ENCODE results near the gene MARCKSL1.
"Not testable (repeated sequence)": the region's sequence is repeated elsewhere in the genome, so short reads cannot be mapped to it uniquely, and the experiment has no call there.

Gene MARCKSL1

GRCh38 chr1:32363713-32364112 is 27.7 kb upstream of the MARCKSL1 start:
- peaks cover 32 to 52% of the 10 kb centered on the region in 2 donors for H3K36me3 ChIP-seq (ENCODE audit: control insufficient read depth in 1 of 2, insufficient read depth in 2 of 2, low read length in 2 of 2)

GRCh38 chr1:32362474-32363313 is 26.7 kb upstream of the MARCKSL1 start, which contains the start of the genes FAM229A and TSSK3:
TSS of gene FAM229A (minus strand) at chr1:32362485. CDS start at chr1:32362091, 394 bp downstream.
TSS of gene TSSK3 (plus strand) at chr1:32362539. CDS start at chr1:32362702, 163 bp downstream.
- Histone ChIP-seq H3K36me3 (ENCODE audit: control insufficient read depth in 1 of 2, insufficient read depth in 2 of 2, low read length in 2 of 2) (peaks cover 24 to 42% of the 10 kb centered on the region in 2 donors), H3K9me3 (ENCODE audit: control insufficient read depth in 1 of 2, low read length in 2 of 2) (no peaks in the 10 kb centered on the region), H3K9ac (ENCODE audit: low read depth in 1 of 2, low read length in 2 of 2) (peak within 1 kb of the TSS in 1 of 2 donors; percentile 51), H3K27me3 (ENCODE audit: control insufficient read depth in 1 of 2, insufficient read depth in 2 of 2, low read length in 2 of 2) (no peaks in the 10 kb centered on the region), H3K4me1 (ENCODE audit: control insufficient read depth in 1 of 2, insufficient read depth in 2 of 2, low read length in 2 of 2) (peaks cover 11 to 17% of the 10 kb centered on the region in 2 donors), H3K4me3 (ENCODE audit: low read depth in 1 of 2, low read length in 2 of 2) (peak within 1 kb of the TSS; percentile 50 to 53), H3K27ac (ENCODE audit: low read depth, low read length) (no peak within 1 kb of the TSS)

More at GRCh38 chr1:32363713-32364112, 27.7 kb upstream of the MARCKSL1 start:
- H3K4me3 ChIP-seq (ENCODE audit: low read depth in 1 of 2, low read length in 2 of 2), result no peak overlapping the region
- no peak overlapping the region for H3K9ac ChIP-seq (ENCODE audit: low read depth in 1 of 2, low read length in 2 of 2)
- no peaks in the 10 kb centered on the region for H3K9me3 ChIP-seq (ENCODE audit: control insufficient read depth in 1 of 2, low read length in 2 of 2)
- no peaks in the 10 kb centered on the region for H3K27me3 ChIP-seq (ENCODE audit: control insufficient read depth in 1 of 2, insufficient read depth in 2 of 2, low read length in 2 of 2)
- no peak overlapping the region for H3K27ac ChIP-seq (ENCODE audit: low read depth, low read length)
- peaks cover under 1 to 7% of the 10 kb centered on the region in 2 donors for H3K4me1 ChIP-seq (ENCODE audit: control insufficient read depth in 1 of 2, insufficient read depth in 2 of 2, low read length in 2 of 2)

- no peaks in the 10 kb centered on the region for H3K9me3 ChIP-seq (ENCODE audit: control insufficient read depth in 1 of 2, low read length in 2 of 2)
- H3K27me3 ChIP-seq (ENCODE audit: control insufficient read depth in 1 of 2, insufficient read depth in 2 of 2, low read length in 2 of 2), result no peaks in the 10 kb centered on the region
- peaks cover 17 to 33% of the 10 kb centered on the region in 2 donors for H3K36me3 ChIP-seq (ENCODE audit: control insufficient read depth in 1 of 2, insufficient read depth in 2 of 2, low read length in 2 of 2)
- H3K9ac ChIP-seq (ENCODE audit: low read depth in 1 of 2, low read length in 2 of 2), result peak overlapping the region in 1 of 2 donors; percentile 51
- peak overlapping the region; percentile 50 to 53 for H3K4me3 ChIP-seq (ENCODE audit: low read depth in 1 of 2, low read length in 2 of 2)
- H3K4me1 ChIP-seq (ENCODE audit: control insufficient read depth in 1 of 2, insufficient read depth in 2 of 2, low read length in 2 of 2), result peaks cover 16 to 18% of the 10 kb centered on the region in 2 donors
- no peak overlapping the region for H3K27ac ChIP-seq (ENCODE audit: low read depth, low read length)
Measured at GRCh38 chr1:32361674-32362473, 25.8 kb upstream of the MARCKSL1 start.

GRCh38 chr1:32361308-32361673 is 25.3 kb upstream of the MARCKSL1 start:
- Histone ChIP-seq H3K36me3 (ENCODE audit: control insufficient read depth in 1 of 2, insufficient read depth in 2 of 2, low read length in 2 of 2) (peaks cover 11 to 28% of the 10 kb centered on the region in 2 donors), H3K27ac (ENCODE audit: low read depth, low read length) (no peak overlapping the region), H3K27me3 (ENCODE audit: control insufficient read depth in 1 of 2, insufficient read depth in 2 of 2, low read length in 2 of 2) (no peaks in the 10 kb centered on the region), H3K4me3 (ENCODE audit: low read depth in 1 of 2, low read length in 2 of 2) (peak overlapping the region in 1 of 2 donors; percentile 10), H3K9me3 (ENCODE audit: control insufficient read depth in 1 of 2, low read length in 2 of 2) (no peaks in the 10 kb centered on the region), H3K4me1 (ENCODE audit: control insufficient read depth in 1 of 2, insufficient read depth in 2 of 2, low read length in 2 of 2) (peaks cover 16 to 18% of the 10 kb centered on the region in 2 donors), H3K9ac (ENCODE audit: low read depth in 1 of 2, low read length in 2 of 2) (no peak overlapping the region)

GRCh38 chr1:32358435-32358834 is 22.4 kb upstream of the MARCKSL1 start:
- peak overlapping the region in 1 of 2 donors; percentile 4 for H3K4me3 ChIP-seq (ENCODE audit: low read depth in 1 of 2, low read length in 2 of 2)
- no peak overlapping the region for H3K9ac ChIP-seq (ENCODE audit: low read depth in 1 of 2, low read length in 2 of 2)
- H3K27ac ChIP-seq (ENCODE audit: low read depth, low read length), result no peak overlapping the region
- no peaks in the 10 kb centered on the region for H3K9me3 ChIP-seq (ENCODE audit: control insufficient read depth in 1 of 2, low read length in 2 of 2)
- H3K36me3 ChIP-seq (ENCODE audit: control insufficient read depth in 1 of 2, insufficient read depth in 2 of 2, low read length in 2 of 2), result peaks cover 1 to 2% of the 10 kb centered on the region in 2 donors
- H3K4me1 ChIP-seq (ENCODE audit: control insufficient read depth in 1 of 2, insufficient read depth in 2 of 2, low read length in 2 of 2), result peaks cover 22 to 25% of the 10 kb centered on the region in 2 donors
- no peaks in the 10 kb centered on the region for H3K27me3 ChIP-seq (ENCODE audit: control insufficient read depth in 1 of 2, insufficient read depth in 2 of 2, low read length in 2 of 2)

- no peak overlapping the region for H3K27ac ChIP-seq (ENCODE audit: low read depth, low read length)
- H3K4me1 ChIP-seq (ENCODE audit: control insufficient read depth in 1 of 2, insufficient read depth in 2 of 2, low read length in 2 of 2), result peaks cover 28 to 32% of the 10 kb centered on the region in 2 donors
- H3K4me3 ChIP-seq (ENCODE audit: low read depth in 1 of 2, low read length in 2 of 2), result no peak overlapping the region
- H3K36me3 ChIP-seq (ENCODE audit: control insufficient read depth in 1 of 2, insufficient read depth in 2 of 2, low read length in 2 of 2), result no peaks in the 10 kb centered on the region
- no peak overlapping the region for H3K9ac ChIP-seq (ENCODE audit: low read depth in 1 of 2, low read length in 2 of 2)
- no peaks in the 10 kb centered on the region for H3K27me3 ChIP-seq (ENCODE audit: control insufficient read depth in 1 of 2, insufficient read depth in 2 of 2, low read length in 2 of 2)
- H3K9me3 ChIP-seq (ENCODE audit: control insufficient read depth in 1 of 2, low read length in 2 of 2), result no peaks in the 10 kb centered on the region
Measured at GRCh38 chr1:32357614-32358013, 21.6 kb upstream of the MARCKSL1 start.

GRCh38 chr1:32356478-32356877 is 20.4 kb upstream of the MARCKSL1 start:
- Histone ChIP-seq H3K27ac (ENCODE audit: low read depth, low read length) (no peak overlapping the region), H3K4me3 (ENCODE audit: low read depth in 1 of 2, low read length in 2 of 2) (no peak overlapping the region), H3K27me3 (ENCODE audit: control insufficient read depth in 1 of 2, insufficient read depth in 2 of 2, low read length in 2 of 2) (no peaks in the 10 kb centered on the region), H3K4me1 (ENCODE audit: control insufficient read depth in 1 of 2, insufficient read depth in 2 of 2, low read length in 2 of 2) (peaks cover 29 to 39% of the 10 kb centered on the region in 2 donors), H3K9me3 (ENCODE audit: control insufficient read depth in 1 of 2, low read length in 2 of 2) (no peaks in the 10 kb centered on the region), H3K36me3 (ENCODE audit: control insufficient read depth in 1 of 2, insufficient read depth in 2 of 2, low read length in 2 of 2) (no peaks in the 10 kb centered on the region), H3K9ac (ENCODE audit: low read depth in 1 of 2, low read length in 2 of 2) (no peak overlapping the region)

GRCh38 chr1:32355778-32356177 is 19.7 kb upstream of the MARCKSL1 start:
- not testable (repeated sequence) for H3K9ac ChIP-seq (ENCODE audit: low read depth in 1 of 2, low read length in 2 of 2); H3K9me3 ChIP-seq (ENCODE audit: control insufficient read depth in 1 of 2, low read length in 2 of 2); H3K27me3 ChIP-seq (ENCODE audit: control insufficient read depth in 1 of 2, insufficient read depth in 2 of 2, low read length in 2 of 2); H3K4me3 ChIP-seq (ENCODE audit: low read depth in 1 of 2, low read length in 2 of 2); H3K27ac ChIP-seq (ENCODE audit: low read depth, low read length); H3K36me3 ChIP-seq (ENCODE audit: control insufficient read depth in 1 of 2, insufficient read depth in 2 of 2, low read length in 2 of 2)
- peaks cover 29 to 39% of the 10 kb centered on the region in 2 donors for H3K4me1 ChIP-seq (ENCODE audit: control insufficient read depth in 1 of 2, insufficient read depth in 2 of 2, low read length in 2 of 2)

- H3K27ac ChIP-seq (ENCODE audit: low read depth, low read length), result no peak overlapping the region
- H3K36me3 ChIP-seq (ENCODE audit: control insufficient read depth in 1 of 2, insufficient read depth in 2 of 2, low read length in 2 of 2), result no peaks in the 10 kb centered on the region
- H3K4me1 ChIP-seq (ENCODE audit: control insufficient read depth in 1 of 2, insufficient read depth in 2 of 2, low read length in 2 of 2), result peaks cover 35 to 44% of the 10 kb centered on the region in 2 donors
- H3K9ac ChIP-seq (ENCODE audit: low read depth in 1 of 2, low read length in 2 of 2), result no peak overlapping the region
- H3K27me3 ChIP-seq (ENCODE audit: control insufficient read depth in 1 of 2, insufficient read depth in 2 of 2, low read length in 2 of 2), result no peaks in the 10 kb centered on the region
- H3K9me3 ChIP-seq (ENCODE audit: control insufficient read depth in 1 of 2, low read length in 2 of 2), result no peaks in the 10 kb centered on the region
- no peak overlapping the region for H3K4me3 ChIP-seq (ENCODE audit: low read depth in 1 of 2, low read length in 2 of 2)
Measured at GRCh38 chr1:32353886-32354570, 18.0 kb upstream of the MARCKSL1 start.
